Uterus (tissue), 4 donors: ENCODE measurements around the gene RFX6. TPM values are rescaled to one million over a fixed set of nuclear protein-coding genes. Genes with fewer than 3 reads are reported as not detected.

Source experiments
- DNase-seq, 2 donors: peaks; one replicate each; pipeline ENCODE4 v3.0.0-alpha.2; 2019 to 2020
- H3K27ac ChIP-seq, 2 donors: fragments of 200-600 bp; sonication (generic); 1 replicate in 1 of 2; 2 replicates in 1 of 2; pipeline ENCODE4 v1.5.1; 2016 to 2018
- H3K27me3 ChIP-seq, 2 donors: fragments of 200-600 bp; sonication (generic); one replicate each; pipeline ENCODE4 v1.5.1; 2018 to 2019; ENCODE audit warnings: control low read depth in 1 of 2
- H3K36me3 ChIP-seq, 2 donors: fragments of 200-600 bp; sonication (generic); one replicate each; pipeline ENCODE4 v1.5.1; 2019; ENCODE audit warnings: control low read depth in 1 of 2
- H3K4me1 ChIP-seq, 2 donors: fragments of 200-600 bp; sonication (generic); one replicate each; pipeline ENCODE4 v1.5.1; 2018 to 2019; ENCODE audit warnings: control low read depth in 1 of 2
- H3K4me3 ChIP-seq, 2 donors: fragments of 200-600 bp; sonication (generic); 1 replicate in 1 of 2; 2 replicates in 1 of 2; pipeline ENCODE4 v1.5.1; 2018 to 2019; ENCODE audit warnings: mild to moderate bottlenecking in 1 of 2
- H3K9me3 ChIP-seq, 2 donors: fragments of 200-600 bp; sonication (generic); one replicate each; pipeline ENCODE4 v1.5.1; 2019; ENCODE audit warnings: control low read depth in 1 of 2
- POLR2A ChIP-seq, 2 donors: fragments of 450-650 bp; IDR thresholded peaks; one replicate each; pipeline ENCODE4 v1.6.1; 2016; ENCODE audit warnings: antibody characterized with exemption in 2 of 2, mild to moderate bottlenecking in 1 of 2, moderate library complexity in 1 of 2
- intact Hi-C: fragments of 100-400 bp; cut with DNase I; formaldehyde crosslinking; loops from one replicate; pipeline ENCODE4 v1.15.1; 2023; ENCODE audit warnings: low total_unique reads
- total RNA-seq, 4 donors: library from RNA; depleted of rRNA in 3 of 4; stranded (reverse); fragments of >200 nt in 3 of 4; gene quantifications; one replicate each; pipeline versions ENCODE4 v1.1.0 to v1.2.4, GENCODE V29; 2014 to 2023
- TF ChIP-seq, protein P1 (sequence below), 4 experiments: fragments of 200-600 bp in 2 of 4; fragments of 450-650 bp in 2 of 4; sonication (generic) in 2 of 4; IDR thresholded peaks; one replicate each; pipeline ENCODE4 v1.5.1; 2016 to 2019; ENCODE audit warnings: antibody characterized with exemption in 4 of 4, mild to moderate bottlenecking in 2 of 4, moderate library complexity in 1 of 4
- donor health status: DM: yes; HTN: yes; CAD: no.

The RFX6 gene
- total RNA-seq, 4 donors from 2014 or later: not detected

GRCh38 chr6:116949964-116950363 is 72.9 kb downstream of the RFX6 start:
- Histone ChIP-seq H3K4me1 (no peaks in the 10 kb centered on the region), H3K36me3 (no peaks in the 10 kb centered on the region), H3K27ac (no peak overlapping the region), H3K9me3 (no peaks in the 10 kb centered on the region), H3K27me3 (no peaks in the 10 kb centered on the region), H3K4me3 (no peak overlapping the region)
- TF ChIP-seq, protein P1, sequence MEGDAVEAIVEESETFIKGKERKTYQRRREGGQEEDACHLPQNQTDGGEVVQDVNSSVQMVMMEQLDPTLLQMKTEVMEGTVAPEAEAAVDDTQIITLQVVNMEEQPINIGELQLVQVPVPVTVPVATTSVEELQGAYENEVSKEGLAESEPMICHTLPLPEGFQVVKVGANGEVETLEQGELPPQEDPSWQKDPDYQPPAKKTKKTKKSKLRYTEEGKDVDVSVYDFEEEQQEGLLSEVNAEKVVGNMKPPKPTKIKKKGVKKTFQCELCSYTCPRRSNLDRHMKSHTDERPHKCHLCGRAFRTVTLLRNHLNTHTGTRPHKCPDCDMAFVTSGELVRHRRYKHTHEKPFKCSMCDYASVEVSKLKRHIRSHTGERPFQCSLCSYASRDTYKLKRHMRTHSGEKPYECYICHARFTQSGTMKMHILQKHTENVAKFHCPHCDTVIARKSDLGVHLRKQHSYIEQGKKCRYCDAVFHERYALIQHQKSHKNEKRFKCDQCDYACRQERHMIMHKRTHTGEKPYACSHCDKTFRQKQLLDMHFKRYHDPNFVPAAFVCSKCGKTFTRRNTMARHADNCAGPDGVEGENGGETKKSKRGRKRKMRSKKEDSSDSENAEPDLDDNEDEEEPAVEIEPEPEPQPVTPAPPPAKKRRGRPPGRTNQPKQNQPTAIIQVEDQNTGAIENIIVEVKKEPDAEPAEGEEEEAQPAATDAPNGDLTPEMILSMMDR (IDR thresholded peaks at IDR 0.05): no peak
- TF ChIP-seq POLR2A (IDR thresholded peaks at IDR 0.05): no peak
- DNase-seq: no peak
- intact Hi-C loops: no loop called here

DNA sequence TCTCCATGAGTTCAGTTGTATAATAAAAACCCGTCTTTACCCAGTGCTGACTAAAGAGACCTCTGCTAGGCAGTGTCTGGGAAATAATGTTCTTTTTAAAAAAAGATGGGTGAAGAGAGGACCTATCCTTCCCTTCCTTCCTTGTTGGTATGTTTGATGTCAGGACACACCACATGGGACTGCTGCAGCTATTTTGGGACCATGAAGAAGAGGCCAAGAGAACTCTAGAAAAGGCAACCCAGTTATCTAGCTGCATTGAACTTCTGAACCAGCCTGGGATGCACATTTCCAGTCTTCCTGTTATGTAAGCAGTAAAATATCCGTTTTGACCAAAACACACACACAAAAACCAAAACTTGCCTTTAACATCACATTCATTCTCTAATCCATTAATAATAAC is 77.3 kb downstream of the RFX6 start:
- H3K27me3 ChIP-seq: no peaks in the 10 kb centered on the region
- no peaks in the 10 kb centered on the region for H3K4me1 ChIP-seq
- no peak overlapping the region for H3K4me3 ChIP-seq
- intact Hi-C loops: no loop called here
- H3K36me3 ChIP-seq: no peaks in the 10 kb centered on the region
- H3K9me3 ChIP-seq: no peaks in the 10 kb centered on the region
- no peak for DNase-seq
- H3K27ac ChIP-seq: no peak overlapping the region
- TF ChIP-seq, protein P1 (IDR thresholded peaks at IDR 0.05): no peak
- no peak for TF ChIP-seq POLR2A (IDR thresholded peaks at IDR 0.05)

DNA sequence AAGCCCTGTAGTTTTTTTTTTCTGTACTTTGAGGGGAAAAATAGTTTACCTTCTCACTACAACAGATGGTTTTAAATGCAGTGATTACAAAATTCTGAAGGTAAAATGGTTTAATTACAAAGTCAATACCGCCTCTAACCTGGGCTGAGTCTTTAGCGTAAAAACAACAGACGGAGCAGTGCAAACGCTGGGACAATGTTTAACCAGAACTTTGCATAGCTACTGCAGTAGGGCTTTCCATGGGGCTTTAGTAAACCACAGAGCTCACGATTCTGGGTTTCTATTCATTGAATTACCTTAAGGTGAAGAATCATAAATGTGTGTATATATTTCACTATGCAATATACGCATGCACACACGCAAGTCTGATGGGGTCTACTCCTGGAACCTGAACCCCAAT is 77.9 kb downstream of the RFX6 start:
- Histone ChIP-seq H3K4me1 (no peaks in the 10 kb centered on the region), H3K27ac (no peak overlapping the region), H3K27me3 (no peaks in the 10 kb centered on the region), H3K36me3 (no peaks in the 10 kb centered on the region), H3K4me3 (no peak overlapping the region), H3K9me3 (no peaks in the 10 kb centered on the region)
- intact Hi-C loops: no loop called here
- DNase-seq: no peak
- TF ChIP-seq, protein P1 (IDR thresholded peaks at IDR 0.05): no peak
- TF ChIP-seq POLR2A (IDR thresholded peaks at IDR 0.05): no peak

DNA sequence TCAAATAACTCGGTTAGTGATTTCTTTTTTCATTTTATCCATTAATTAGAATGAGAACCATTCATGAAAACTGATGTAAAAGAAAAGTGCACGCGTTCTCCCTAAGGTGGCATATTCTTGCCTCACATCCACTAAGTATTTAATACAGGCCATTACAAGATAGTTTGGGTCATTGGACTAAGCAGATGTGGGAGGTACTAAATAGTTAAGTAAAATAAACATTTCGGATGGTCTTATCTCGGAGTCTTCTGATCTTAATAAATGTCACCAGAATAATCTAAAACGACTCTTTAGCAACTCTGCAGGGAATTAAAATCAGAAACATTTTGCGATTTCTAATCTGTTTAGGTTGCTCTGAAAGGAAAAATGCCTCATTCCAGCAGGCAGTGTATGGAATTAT is 78.7 kb downstream of the RFX6 start:
- no peak for TF ChIP-seq POLR2A (IDR thresholded peaks at IDR 0.05)
- TF ChIP-seq, protein P1 (IDR thresholded peaks at IDR 0.05): no peak
- H3K27me3 ChIP-seq: no peaks in the 10 kb centered on the region
- no peaks in the 10 kb centered on the region for H3K9me3 ChIP-seq
- no peaks in the 10 kb centered on the region for H3K4me1 ChIP-seq
- DNase-seq: no peak
- H3K4me3 ChIP-seq: no peak overlapping the region
- no peaks in the 10 kb centered on the region for H3K36me3 ChIP-seq
- intact Hi-C loops: no loop called here
- no peak overlapping the region for H3K27ac ChIP-seq

DNA sequence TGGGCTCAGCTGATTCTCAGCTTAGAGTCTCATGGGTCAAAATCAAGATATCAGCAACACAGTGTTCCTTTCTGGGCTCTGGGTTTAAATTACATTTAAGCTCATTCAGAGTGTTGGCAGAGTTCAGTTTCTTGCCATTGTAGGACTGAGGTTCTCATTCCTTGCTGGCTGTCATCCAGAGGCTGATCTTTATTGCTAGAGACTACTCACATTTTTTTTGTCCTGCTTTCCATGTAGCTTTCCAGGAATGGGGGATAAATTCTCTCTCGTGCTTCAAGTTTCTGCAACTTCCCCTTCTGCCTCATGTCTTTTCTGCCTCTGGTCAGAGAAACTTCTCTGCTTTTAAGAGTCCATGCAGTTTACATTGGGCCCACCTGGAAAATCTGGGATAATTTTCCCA is 86.9 kb downstream of the RFX6 start:
- no peaks in the 10 kb centered on the region for H3K27me3 ChIP-seq
- no peaks in the 10 kb centered on the region for H3K9me3 ChIP-seq
- H3K4me1 ChIP-seq: no peaks in the 10 kb centered on the region
- DNase-seq: no peak
- H3K4me3 ChIP-seq: no peak overlapping the region
- H3K27ac ChIP-seq: no peak overlapping the region
- H3K36me3 ChIP-seq: no peaks in the 10 kb centered on the region
- TF ChIP-seq, protein P1 (IDR thresholded peaks at IDR 0.05): no peak
- no peak for TF ChIP-seq POLR2A (IDR thresholded peaks at IDR 0.05)
- intact Hi-C loops: no loop called here
